Measurements from ENCODE around the gene LMF2. TPM values are rescaled to one million over a fixed set of nuclear protein-coding genes. Genes with fewer than 3 reads are reported as not detected.

LMF2 gene
- total and polyA plus RNA-seq, 5 donors from 2014 or later = 21.5 to 113 (median 21.8) TPM

DNA sequence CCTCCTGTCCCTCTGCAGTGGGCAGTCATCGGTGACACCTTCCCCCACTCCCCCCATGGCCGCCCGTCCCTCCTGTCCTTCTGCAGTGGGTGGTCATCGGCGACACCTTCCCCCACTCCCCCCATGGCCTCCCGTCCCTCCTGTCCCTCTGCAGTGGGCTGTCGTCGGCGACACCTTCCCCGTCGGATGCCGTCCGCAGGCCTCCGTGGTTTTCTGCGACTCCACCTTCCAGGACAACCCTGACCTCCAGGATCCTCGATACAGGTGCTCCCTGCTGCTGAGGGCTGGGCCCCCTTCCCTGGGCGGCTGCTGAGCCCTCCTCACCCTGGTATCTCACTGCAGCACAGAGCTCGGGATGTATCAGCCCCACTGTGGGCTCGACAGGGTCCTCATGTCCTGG lies 18.6 kb downstream of the LMF2 start:
- Mint-ChIP-seq H3K4me3 (no peak overlapping the region), H3K4me1 (peaks cover 0 to 9% (median 6%) of the 10 kb centered on the region in 4 donors), H3K27me3 (peaks cover 10% of the 10 kb centered on the region), H3K9me3 (no peaks in the 10 kb centered on the region), H3K36me3 (no peaks in the 10 kb centered on the region), H3K27ac (no peak overlapping the region)
- peaks cover 7% of the 10 kb centered on the region for H3K4me1 ChIP-seq (ENCODE audit: control insufficient read depth, insufficient read depth, low read length, poor library complexity, severe bottlenecking)
- ATAC-seq (ENCODE audit: low read depth in 2 of 2) = no peak
- H3K27ac ChIP-seq (ENCODE audit: insufficient read depth, low read length, poor library complexity, severe bottlenecking) = no peak overlapping the region
- H3K9me3 ChIP-seq (ENCODE audit: control insufficient read depth in 2 of 2, low read length in 2 of 2) = no peaks in the 10 kb centered on the region
- DNase-seq = no peak
- H3K36me3 ChIP-seq (ENCODE audit: control insufficient read depth, insufficient read depth, low read length) = no peaks in the 10 kb centered on the region
- H3K27me3 ChIP-seq (ENCODE audit: control insufficient read depth, insufficient read depth, low read length) = no peaks in the 10 kb centered on the region
- no peak overlapping the region for H3K4me3 ChIP-seq (ENCODE audit: low read depth, low read length)

- no peaks in the 10 kb centered on the region for H3K9me3 ChIP-seq (ENCODE audit: control insufficient read depth in 2 of 2, low read length in 2 of 2)
- Mint-ChIP-seq H3K27me3 (peaks cover 10% of the 10 kb centered on the region), H3K9me3 (no peaks in the 10 kb centered on the region), H3K27ac (no peak overlapping the region), H3K36me3 (no peaks in the 10 kb centered on the region), H3K4me1 (peaks cover 0 to 9% (median 6%) of the 10 kb centered on the region in 4 donors), H3K4me3 (no peak overlapping the region)
- H3K4me1 ChIP-seq (ENCODE audit: control insufficient read depth, insufficient read depth, low read length, poor library complexity, severe bottlenecking) = peaks cover 7% of the 10 kb centered on the region
- ATAC-seq (ENCODE audit: low read depth in 2 of 2) = no peak
- H3K27ac ChIP-seq (ENCODE audit: insufficient read depth, low read length, poor library complexity, severe bottlenecking) = no peak overlapping the region
- H3K36me3 ChIP-seq (ENCODE audit: control insufficient read depth, insufficient read depth, low read length) = no peaks in the 10 kb centered on the region
- no peak overlapping the region for H3K4me3 ChIP-seq (ENCODE audit: low read depth, low read length)
- no peak for DNase-seq
- no peaks in the 10 kb centered on the region for H3K27me3 ChIP-seq (ENCODE audit: control insufficient read depth, insufficient read depth, low read length)
Observed at GRCh38 chr22:50488006-50488677, 19.4 kb downstream of the LMF2 start.

- no peak overlapping the region for H3K27ac Mint-ChIP-seq
- Histone ChIP-seq H3K4me3 (ENCODE audit: low read depth, low read length) (no peak overlapping the region), H3K27me3 (ENCODE audit: control insufficient read depth, insufficient read depth, low read length) (no peaks in the 10 kb centered on the region), H3K36me3 (ENCODE audit: control insufficient read depth, insufficient read depth, low read length) (no peaks in the 10 kb centered on the region), H3K27ac (ENCODE audit: insufficient read depth, low read length, poor library complexity, severe bottlenecking) (no peak overlapping the region), H3K4me1 (ENCODE audit: control insufficient read depth, insufficient read depth, low read length, poor library complexity, severe bottlenecking) (peaks cover 10% of the 10 kb centered on the region), H3K9me3 (ENCODE audit: control insufficient read depth in 2 of 2, low read length in 2 of 2) (no peaks in the 10 kb centered on the region)
- peaks cover 10% of the 10 kb centered on the region for H3K27me3 Mint-ChIP-seq
- DNase-seq (no peak), ATAC-seq (ENCODE audit: low read depth in 2 of 2) (no peak)
- no peaks in the 10 kb centered on the region for H3K9me3 Mint-ChIP-seq
- H3K4me3 Mint-ChIP-seq = no peak overlapping the region
- H3K4me1 Mint-ChIP-seq = peaks cover 0 to 9% (median 6%) of the 10 kb centered on the region in 4 donors
- H3K36me3 Mint-ChIP-seq = no peaks in the 10 kb centered on the region
Observed at GRCh38 chr22:50487290-50488005, 20.1 kb downstream of the LMF2 start.

GRCh38 chr22:50486561-50487289 lies 20.8 kb downstream of the LMF2 start, which contains the start of gene MIOX:
MIOX (plus strand) TSS chr22:50486859; CDS start chr22:50486898, 39 bp downstream.
- H3K4me1 ChIP-seq (ENCODE audit: control insufficient read depth, insufficient read depth, low read length, poor library complexity, severe bottlenecking) = peaks cover 17% of the 10 kb centered on the region
- ATAC-seq (ENCODE audit: low read depth in 2 of 2) (no peak), DNase-seq (no peak)
- Mint-ChIP-seq H3K9me3 (no peaks in the 10 kb centered on the region), H3K36me3 (no peaks in the 10 kb centered on the region), H3K27me3 (peaks cover 10% of the 10 kb centered on the region), H3K4me1 (peaks cover 0 to 11% (median 6%) of the 10 kb centered on the region in 4 donors), H3K27ac (no peak within 1 kb of the TSS), H3K4me3 (peak within 1 kb of the TSS in 2 of 4 donors; percentile 21 to 58)
- no peak within 1 kb of the TSS for H3K4me3 ChIP-seq (ENCODE audit: low read depth, low read length)
- H3K27me3 ChIP-seq (ENCODE audit: control insufficient read depth, insufficient read depth, low read length) = no peaks in the 10 kb centered on the region
- H3K27ac ChIP-seq (ENCODE audit: insufficient read depth, low read length, poor library complexity, severe bottlenecking) = no peak within 1 kb of the TSS
- H3K36me3 ChIP-seq (ENCODE audit: control insufficient read depth, insufficient read depth, low read length) = no peaks in the 10 kb centered on the region
- H3K9me3 ChIP-seq (ENCODE audit: control insufficient read depth in 2 of 2, low read length in 2 of 2) = no peaks in the 10 kb centered on the region

DNA sequence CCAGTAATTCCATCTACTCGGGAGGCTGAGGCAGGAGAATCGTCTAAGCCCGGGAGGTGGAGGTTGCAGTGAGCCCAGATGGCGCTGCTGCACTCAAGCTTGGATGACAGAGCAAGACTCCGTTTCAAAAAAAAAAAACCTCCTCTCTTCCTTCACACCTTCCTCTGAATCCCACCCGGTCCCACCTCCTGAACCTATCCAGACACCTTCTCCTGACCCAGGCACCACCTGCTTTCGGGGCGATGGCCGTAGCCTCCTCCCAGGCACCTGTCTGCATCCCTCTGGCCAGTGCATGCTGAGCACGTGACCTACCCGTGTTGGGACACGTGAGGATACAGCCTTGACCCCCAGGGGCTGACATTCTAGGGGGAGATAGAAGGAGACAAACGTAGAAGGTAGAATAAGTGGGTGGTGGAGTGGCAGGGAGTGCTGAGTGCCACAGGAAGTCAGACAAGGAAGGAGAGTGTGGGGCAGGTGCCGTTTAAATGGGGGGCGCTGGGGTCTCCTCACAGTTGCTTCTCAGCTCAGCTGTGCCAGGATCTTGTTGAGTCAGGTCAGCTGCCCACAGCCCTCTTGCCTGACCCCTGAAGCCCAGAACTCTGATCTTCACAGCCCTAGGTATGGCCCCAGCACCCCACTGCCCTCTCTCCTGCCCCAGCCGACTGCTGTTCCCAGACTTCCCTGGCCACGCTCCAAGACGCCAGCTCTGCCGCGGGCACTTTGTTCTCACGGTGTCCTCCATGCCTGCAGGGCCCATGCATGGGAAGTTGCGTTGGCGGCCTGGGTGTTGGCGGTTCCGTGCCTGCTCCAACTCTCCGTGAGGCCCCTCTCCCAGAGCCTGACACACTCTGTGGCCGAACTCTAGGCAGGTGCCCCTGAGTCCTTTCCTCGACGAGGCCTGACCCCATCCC lies 22.0 kb downstream of the LMF2 start:
- Mint-ChIP-seq H3K27me3 (peaks cover 14% of the 10 kb centered on the region), H3K4me3 (peak overlapping the region in 2 of 4 donors; percentile 58 to 63), H3K36me3 (no peaks in the 10 kb centered on the region), H3K9me3 (no peaks in the 10 kb centered on the region), H3K4me1 (peaks cover 0 to 4% (median under 1%) of the 10 kb centered on the region in 4 donors), H3K27ac (no peak overlapping the region)
- no peak overlapping the region for H3K4me3 ChIP-seq (ENCODE audit: low read depth, low read length)
- no peaks in the 10 kb centered on the region for H3K9me3 ChIP-seq (ENCODE audit: control insufficient read depth in 2 of 2, low read length in 2 of 2)
- H3K27ac ChIP-seq (ENCODE audit: insufficient read depth, low read length, poor library complexity, severe bottlenecking) = no peak overlapping the region
- no peaks in the 10 kb centered on the region for H3K36me3 ChIP-seq (ENCODE audit: control insufficient read depth, insufficient read depth, low read length)
- H3K27me3 ChIP-seq (ENCODE audit: control insufficient read depth, insufficient read depth, low read length) = no peaks in the 10 kb centered on the region
- ATAC-seq (ENCODE audit: low read depth in 2 of 2) = no peak
- no peak for DNase-seq
- H3K4me1 ChIP-seq (ENCODE audit: control insufficient read depth, insufficient read depth, low read length, poor library complexity, severe bottlenecking) = peaks cover 19% of the 10 kb centered on the region

DNA sequence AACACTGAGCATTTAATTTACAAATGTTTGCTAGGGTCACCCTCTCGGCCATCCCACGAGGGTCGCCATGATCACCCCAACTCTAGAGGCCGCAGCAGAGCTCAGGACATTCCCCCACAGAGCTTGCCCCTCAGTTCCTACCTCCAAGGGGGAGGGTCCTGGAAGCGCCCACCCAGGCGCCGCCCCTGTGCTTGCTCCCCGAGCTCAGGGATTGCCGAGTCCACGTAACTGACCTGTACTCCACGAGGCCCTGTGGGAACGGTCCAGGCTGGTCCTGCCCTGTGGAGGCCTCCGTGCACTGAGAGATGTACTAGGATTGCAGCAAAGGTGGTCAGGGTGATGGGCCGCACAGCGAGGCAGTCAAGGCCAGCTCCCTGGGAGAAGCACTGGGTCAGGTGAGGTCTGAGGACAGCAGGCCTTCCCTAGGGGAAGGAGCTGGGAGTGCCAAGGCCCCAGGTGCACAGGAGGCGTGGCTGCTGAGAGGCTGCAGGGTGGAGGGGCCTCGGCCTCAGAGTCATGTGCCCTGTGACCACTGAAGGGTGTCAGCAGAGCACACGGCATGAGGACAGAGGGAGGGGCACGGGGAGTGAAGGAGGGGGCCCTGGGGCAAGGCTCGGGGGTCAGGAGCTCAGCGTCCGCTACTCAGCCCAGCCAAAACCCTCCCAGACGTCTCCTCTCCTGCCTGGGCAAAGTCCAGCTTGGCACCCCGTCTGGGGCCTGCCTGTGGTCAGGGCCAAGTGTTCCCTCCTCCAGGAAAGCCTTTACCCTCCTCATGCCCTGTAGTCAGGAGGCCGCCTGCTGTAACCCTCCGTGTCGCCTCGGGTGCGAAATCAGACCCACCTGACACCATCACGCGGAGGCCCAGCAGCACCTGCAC lies 23.3 kb downstream of the LMF2 start:
- DNase-seq (no peak), ATAC-seq (ENCODE audit: low read depth in 2 of 2) (no peak)
- Histone ChIP-seq H3K27me3 (ENCODE audit: control insufficient read depth, insufficient read depth, low read length) (no peaks in the 10 kb centered on the region), H3K9me3 (ENCODE audit: control insufficient read depth in 2 of 2, low read length in 2 of 2) (no peaks in the 10 kb centered on the region), H3K4me3 (ENCODE audit: low read depth, low read length) (no peak overlapping the region), H3K27ac (ENCODE audit: insufficient read depth, low read length, poor library complexity, severe bottlenecking) (no peak overlapping the region), H3K36me3 (ENCODE audit: control insufficient read depth, insufficient read depth, low read length) (no peaks in the 10 kb centered on the region), H3K4me1 (ENCODE audit: control insufficient read depth, insufficient read depth, low read length, poor library complexity, severe bottlenecking) (peaks cover 19% of the 10 kb centered on the region)
- H3K9me3 Mint-ChIP-seq = no peaks in the 10 kb centered on the region
- H3K4me1 Mint-ChIP-seq = peaks cover 0 to 13% (median 4%) of the 10 kb centered on the region in 4 donors
- H3K27ac Mint-ChIP-seq = no peak overlapping the region
- peak overlapping the region in 1 of 4 donors; percentile 5 for H3K4me3 Mint-ChIP-seq
- H3K36me3 Mint-ChIP-seq = no peaks in the 10 kb centered on the region
- H3K27me3 Mint-ChIP-seq = peaks cover 24% of the 10 kb centered on the region
